SK-N-MC (cell line): ENCODE measurements around the gene IGF2BP3.
"Not testable (repeated sequence)": the region's sequence is repeated elsewhere in the genome, so short reads cannot be mapped to it uniquely, and the experiment has no call there.

Experiments
- DNase-seq: peaks from one replicate; pipeline ENCODE4 v3.0.0-alpha.2; 2011; ENCODE audit warnings: low read depth, low spot score
- H3K27ac ChIP-seq: fragments of 200-600 bp; sonication (generic); 2 replicates; pipeline ENCODE4 v1.5.1; 2016; ENCODE audit warnings: mixed run types
- H3K36me3 ChIP-seq: fragments of 200-600 bp; sonication (generic); 2 replicates; pipeline ENCODE4 v1.6.1; 2017; ENCODE audit warnings: antibody characterized with exemption, low read length, mixed read lengths; ENCODE audit not compliant: insufficient read depth
- H3K4me3 ChIP-seq: fragments of 200-600 bp; sonication (generic); 2 replicates; pipeline ENCODE4 v1.5.1; 2016
- H3K9ac ChIP-seq: fragments of 200-600 bp; sonication (generic); 2 replicates; pipeline ENCODE4 v1.8.0; 2017; ENCODE audit warnings: mixed run types, mixed read lengths; ENCODE audit not compliant: insufficient read length
- H3K9me3 ChIP-seq: fragments of 200-600 bp; sonication (generic); 2 replicates; pipeline ENCODE4 v1.6.1; 2017; ENCODE audit warnings: low read depth, mild to moderate bottlenecking, antibody characterized with exemption, low read length, moderate library complexity, mixed read lengths
- EZH2 ChIP-seq: fragments of 200-600 bp; sonication (generic); IDR thresholded peaks from one replicate; pipeline ENCODE4 v1.6.1; 2017; ENCODE audit warnings: antibody characterized with exemption
- FOXP2 ChIP-seq: optimal IDR thresholded peaks from 2 replicates; pipeline ENCODE3; 2011; ENCODE audit warnings: mild to moderate bottlenecking, moderate library complexity; ENCODE audit not compliant: insufficient read depth; ENCODE audit errors: extremely low read length, control extremely low read depth
- POLR2AphosphoS5 ChIP-seq: IDR thresholded peaks from 2 replicates; pipeline ENCODE4 v1.6.1; 2012; ENCODE audit warnings: mild to moderate bottlenecking, low read depth, low read length, borderline replicate concordance

IGF2BP3 gene

GRCh38 chr7:23470330-23471105, at the start of gene IGF2BP3:
IGF2BP3 (minus strand) TSS chr7:23470491; CDS start chr7:23470110, 381 bp downstream.
- Histone ChIP-seq H3K36me3 (0 out of 2 replicates have a peak, but pooled peaks cover 7% of the 10 kb centered on the region), H3K9ac (peak within 1 kb of the TSS; percentile 94), H3K4me3 (peak within 1 kb of the TSS; percentile 85), H3K27ac (peak within 1 kb of the TSS; percentile 97), H3K9me3 (no peaks in the 10 kb centered on the region)
- peak; percentile 85 for TF ChIP-seq POLR2AphosphoS5
- no peak for TF ChIP-seq FOXP2
- peak; percentile 98 for DNase-seq

GRCh38 chr7:23514755-23515154, 44.5 kb upstream of the IGF2BP3 start:
- H3K4me3 ChIP-seq, result no peak overlapping the region
- peaks cover 94% of the 10 kb centered on the region for H3K36me3 ChIP-seq
- H3K9ac ChIP-seq, result no peak overlapping the region
- DNase-seq, result no peak
- TF ChIP-seq POLR2AphosphoS5 (no peak), EZH2 (no peak), FOXP2 (no peak)
- H3K27ac ChIP-seq, result no peak overlapping the region
- H3K9me3 ChIP-seq, result no peaks in the 10 kb centered on the region

- H3K9ac ChIP-seq, DNase-seq, H3K4me3 ChIP-seq, H3K27ac ChIP-seq, H3K9me3 ChIP-seq: not testable (repeated sequence)
- H3K36me3 ChIP-seq, result peaks cover 94% of the 10 kb centered on the region
Measured at GRCh38 chr7:23513746-23514145, 43.5 kb upstream of the IGF2BP3 start.

GRCh38 chr7:23494009-23494408, 23.7 kb upstream of the IGF2BP3 start:
- no peak overlapping the region for H3K9ac ChIP-seq
- no peaks in the 10 kb centered on the region for H3K9me3 ChIP-seq
- DNase-seq, result no peak
- 0 out of 2 replicates have a peak, but pooled peaks have one; percentile 7 for TF ChIP-seq POLR2AphosphoS5
- no peak for TF ChIP-seq EZH2
- 0 out of 2 replicates have a peak overlapping the region, but pooled peaks have one; percentile 36 for H3K27ac ChIP-seq
- no peaks in the 10 kb centered on the region for H3K36me3 ChIP-seq
- H3K4me3 ChIP-seq, result no peak overlapping the region

GRCh38 chr7:23491502-23491901, 21.2 kb upstream of the IGF2BP3 start:
- no peak for DNase-seq
- Histone ChIP-seq H3K9me3 (no peaks in the 10 kb centered on the region), H3K9ac (no peak overlapping the region), H3K27ac (peak overlapping the region; percentile 42; the same call in 1 of the 2 replicates), H3K36me3 (no peaks in the 10 kb centered on the region), H3K4me3 (no peak overlapping the region; the same call in 1 of the 2 replicates)
- TF ChIP-seq FOXP2 (no peak), POLR2AphosphoS5 (no peak)

- Histone ChIP-seq H3K36me3 (no peaks in the 10 kb centered on the region), H3K4me3 (peak overlapping the region; percentile 67), H3K9me3 (no peaks in the 10 kb centered on the region), H3K9ac (peak overlapping the region; percentile 69), H3K27ac (peak overlapping the region; percentile 68; the same call in 1 of the 2 replicates)
- no peak for TF ChIP-seq EZH2
- TF ChIP-seq POLR2AphosphoS5, result peak; percentile 40; the same call in 1 of the 2 replicates
- DNase-seq, result no peak
Measured at GRCh38 chr7:23490357-23491135, 20.3 kb upstream of the IGF2BP3 start.

GRCh38 chr7:23488714-23489113, 18.4 kb upstream of the IGF2BP3 start:
- DNase-seq, result not testable (repeated sequence)

GRCh38 chr7:23487670-23488069, 17.4 kb upstream of the IGF2BP3 start:
- H3K9me3 ChIP-seq, result no peaks in the 10 kb centered on the region
- DNase-seq, result no peak
- TF ChIP-seq POLR2AphosphoS5 (no peak), FOXP2 (no peak), EZH2 (no peak)
- H3K9ac ChIP-seq, result no peak overlapping the region
- no peak overlapping the region for H3K27ac ChIP-seq
- H3K36me3 ChIP-seq, result no peaks in the 10 kb centered on the region
- no peak overlapping the region for H3K4me3 ChIP-seq

More at GRCh38 chr7:23488714-23489113, 18.4 kb upstream of the IGF2BP3 start:
- not testable (repeated sequence) for H3K4me3 ChIP-seq, H3K9ac ChIP-seq, H3K27ac ChIP-seq, H3K36me3 ChIP-seq, H3K9me3 ChIP-seq
